Heart left ventricle (tissue), 16 donors: ENCODE measurements around the gene SHLD1. TPM values are rescaled to one million over a fixed set of nuclear protein-coding genes. Genes with fewer than 3 reads are reported as not detected.
A peak's percentile ranks its signal among the peaks of the same experiment; 100 is the strongest.

Source experiments
- ATAC-seq, 4 donors: fragments of 200-7000 bp; cut with Tn5 transposase; one replicate each; pipeline ENCODE4 v1.9.1; 2020 to 2022; ENCODE audit warnings: moderate library complexity in 4 of 4, mild to moderate bottlenecking in 3 of 4, moderate number of reproducible peaks in 1 of 4
- DNase-seq, 5 donors: peaks; one replicate each; pipeline ENCODE4 v3.0.0-alpha.2; 2020
- H3K27ac ChIP-seq, 12 donors: fragments of 200-600 bp; sonication (generic) in 4 of 12; one replicate each; pipeline versions ENCODE4 v1.5.0 to v1.8.0; 2016 to 2022; ENCODE audit warnings: mild to moderate bottlenecking in 2 of 12
- H3K27me3 ChIP-seq, 9 donors: fragments of 200-600 bp; sonication (generic) in 2 of 9; one replicate each; pipeline versions ENCODE4 v1.5.1 to v1.8.0; 2016 to 2022; ENCODE audit warnings: mild to moderate bottlenecking in 3 of 9
- H3K36me3 ChIP-seq, 9 donors: fragments of 200-600 bp; sonication (generic) in 2 of 9; one replicate each; pipeline versions ENCODE4 v1.5.0 to v1.8.0; 2018 to 2022; ENCODE audit warnings: mild to moderate bottlenecking in 2 of 9
- H3K4me1 ChIP-seq, 12 donors: fragments of 200-600 bp; sonication (generic) in 4 of 12; one replicate each; pipeline versions ENCODE4 v1.5.0 to v1.8.0; 2016 to 2022; ENCODE audit warnings: mild to moderate bottlenecking in 3 of 12
- H3K4me3 ChIP-seq, 12 donors: fragments of 200-600 bp; sonication (generic) in 4 of 12; one replicate each; pipeline versions ENCODE4 v1.5.0 to v1.8.0; 2017 to 2022; ENCODE audit warnings: mild to moderate bottlenecking in 9 of 12, moderate library complexity in 4 of 12
- H3K9me3 ChIP-seq, 12 donors: fragments of 200-600 bp; sonication (generic) in 4 of 12; one replicate each; pipeline versions ENCODE4 v1.5.0 to v1.8.0; 2016 to 2022; ENCODE audit warnings: mild to moderate bottlenecking in 1 of 12
- POLR2A ChIP-seq, 2 donors: fragments of 450-650 bp; IDR thresholded peaks; one replicate each; pipeline ENCODE4 v1.6.1; 2017; ENCODE audit warnings: antibody characterized with exemption in 2 of 2, mild to moderate bottlenecking in 2 of 2, moderate library complexity in 2 of 2
- WGBS, 4 donors: extraction: QIAGEN DNeasy Blood & Tissue Kit in 2 of 4; methylation state at CpG; one replicate each; pipeline versions ENCODE4 v1.1.5 to v1.1.7; 2013 to 2018; 5-methylcytosine and 5-hydroxymethylcytosine counted together
- intact Hi-C, 10 donors: fragments of 100-400 bp; cut with DNase I; formaldehyde crosslinking; loops; one replicate each; pipeline versions ENCODE4 v1.11.1 to v1.14.2; 2022
- polyA plus RNA-seq, 2 donors: library from polyadenylated mRNA; stranded (reverse); fragments of 200-250 nt; gene quantifications; one replicate each; pipeline ENCODE4 v1.2.3, GENCODE V29; 2013
- total RNA-seq, 9 donors: library from RNA; depleted of rRNA in 2 of 9; stranded (reverse); fragments of >200 nt in 2 of 9; fragmentation: NEBNext Ultra II Directional in 3 of 9; extraction: Animal tissue kit (Norgen Biotek cat#: 25700) in 3 of 9; gene quantifications; one replicate each; pipeline versions ENCODE4 v1.1.0 to v1.2.4, GENCODE V29; 2016 to 2023
- TF ChIP-seq, protein P1 (sequence below), 12 donors: fragments of 200-600 bp; sonication (generic) in 4 of 12; IDR thresholded peaks; one replicate each; pipeline versions ENCODE4 v1.5.0 to v1.8.0; 2018 to 2022; ENCODE audit warnings: antibody characterized with exemption in 12 of 12, mild to moderate bottlenecking in 5 of 12
- donor health status: ischemic (EF 13 %, LVEDD 7.1; RV severe dilation, severe dysfunction).
- donor health status: healthy with polysubstance abuse.
- donor health status: DM: no; HTN: yes; CAD: no.
- donor health status: DM: no; HTN: no; CAD: no.
- donor health status: ischemic (EF 25% LVEDD 6.9; RV normal size, moderate dysfunction).
- donor health status: ischemic (EF 25% LVEDD 5.7; RV mildly dilated, moderate dysfunction).
- donor health status: healthy.
- donor health status: DM: yes; HTN: yes; CAD: no.
- donor health status: ischemic (EF 35%, LVEDD 5.7; RV mildly dilated, moderate dysfunction).
- donor health status: nonischemic (EF 11% LVEDD 7.7; RV severe dilation, severe dysfunction).
- donor health status: DM: yes; HTN: yes; CAD: no.
- donor health status: PGD.
- donor health status: ischemic (EF 29% LVEDD 5.4; RV normal size, mild dysfunction).
- donor health status: nonischemic (EF 23%, LVEDD 6.1; RV moderate dilation, normal function).

SHLD1 gene
- total and polyA plus RNA-seq, 11 donors = 0.94 to 7.1 (median 5.6) TPM

GRCh38 chr20:5825130-5825719, 75.0 kb downstream of the SHLD1 start:
- WGBS, 4 donors = 51 to 58% (median 55%) methylated on average over 9 of the region's 9 CpGs
- Histone ChIP-seq H3K27me3 (no peaks in the 10 kb centered on the region), H3K36me3 (no peaks in the 10 kb centered on the region), H3K4me1 (peaks cover 0 to 39% (median 3%) of the 10 kb centered on the region in 12 donors), H3K9me3 (no peaks in the 10 kb centered on the region), H3K4me3 (no peak overlapping the region), H3K27ac (peak overlapping the region in 3 of 12 donors; percentile 6 to 38 (median 29))
- no peak for DNase-seq
- ATAC-seq = peak in 3 of 4 donors; percentile 37 to 62 (median 49)
- TF ChIP-seq, protein P1, sequence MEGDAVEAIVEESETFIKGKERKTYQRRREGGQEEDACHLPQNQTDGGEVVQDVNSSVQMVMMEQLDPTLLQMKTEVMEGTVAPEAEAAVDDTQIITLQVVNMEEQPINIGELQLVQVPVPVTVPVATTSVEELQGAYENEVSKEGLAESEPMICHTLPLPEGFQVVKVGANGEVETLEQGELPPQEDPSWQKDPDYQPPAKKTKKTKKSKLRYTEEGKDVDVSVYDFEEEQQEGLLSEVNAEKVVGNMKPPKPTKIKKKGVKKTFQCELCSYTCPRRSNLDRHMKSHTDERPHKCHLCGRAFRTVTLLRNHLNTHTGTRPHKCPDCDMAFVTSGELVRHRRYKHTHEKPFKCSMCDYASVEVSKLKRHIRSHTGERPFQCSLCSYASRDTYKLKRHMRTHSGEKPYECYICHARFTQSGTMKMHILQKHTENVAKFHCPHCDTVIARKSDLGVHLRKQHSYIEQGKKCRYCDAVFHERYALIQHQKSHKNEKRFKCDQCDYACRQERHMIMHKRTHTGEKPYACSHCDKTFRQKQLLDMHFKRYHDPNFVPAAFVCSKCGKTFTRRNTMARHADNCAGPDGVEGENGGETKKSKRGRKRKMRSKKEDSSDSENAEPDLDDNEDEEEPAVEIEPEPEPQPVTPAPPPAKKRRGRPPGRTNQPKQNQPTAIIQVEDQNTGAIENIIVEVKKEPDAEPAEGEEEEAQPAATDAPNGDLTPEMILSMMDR (IDR thresholded peaks at IDR 0.05) = peak in 5 of 12 donors; percentile 10 to 38 (median 18)
- TF ChIP-seq POLR2A (IDR thresholded peaks at IDR 0.05) = no peak
- intact Hi-C loops = loop anchor here in 2 of 10 donors (5.0 to 10.0 kb wide), 2 partner anchors 107 to 250 kb away; no protein-coding TSS in a partner anchor

- H3K4me1 ChIP-seq = peaks cover 0 to 41% (median 3%) of the 10 kb centered on the region in 12 donors
- H3K27me3 ChIP-seq = no peaks in the 10 kb centered on the region
- no peak overlapping the region for H3K4me3 ChIP-seq
- no peaks in the 10 kb centered on the region for H3K36me3 ChIP-seq
- peak overlapping the region in 4 of 12 donors; percentile 28 to 52 (median 36) for H3K27ac ChIP-seq
- peak; percentile 36 to 74 (median 63) for DNase-seq
- H3K9me3 ChIP-seq = no peaks in the 10 kb centered on the region
- TF ChIP-seq POLR2A (IDR thresholded peaks at IDR 0.05) = no peak
- TF ChIP-seq, protein P1 (IDR thresholded peaks at IDR 0.05) = no peak
- ATAC-seq = peak; percentile 74 to 92 (median 83)
- 69 to 79% (median 76%) methylated on average over 15 of the region's 15 CpGs for WGBS, 4 donors
- intact Hi-C loops = loop anchor here in 2 of 10 donors (5.0 to 10.0 kb wide), 2 partner anchors 105 to 248 kb away; no protein-coding TSS in a partner anchor
These were observed 77.1 kb downstream of the SHLD1 start for GRCh38 chr20:5827098-5827853.

DNA sequence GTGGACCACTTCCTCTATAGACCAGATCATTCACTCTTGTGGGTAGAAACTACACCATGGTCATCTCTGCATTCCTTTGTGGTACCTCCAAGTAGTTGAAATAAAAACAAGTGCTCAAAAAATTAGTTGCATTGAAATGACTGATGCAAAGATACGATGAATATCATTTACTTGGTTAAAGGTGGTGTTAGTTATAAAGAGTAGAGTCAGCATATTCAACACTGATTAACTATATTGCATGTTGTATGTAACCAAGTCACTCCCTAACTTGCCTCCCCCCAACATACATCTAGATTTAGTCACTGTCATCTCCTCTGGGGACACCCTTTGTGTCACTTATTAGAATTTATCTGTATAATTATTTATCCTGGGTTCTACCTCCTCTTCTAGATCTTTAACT, 77.7 kb downstream of the SHLD1 start:
- intact Hi-C loops = loop anchor here in 2 of 10 donors (5.0 to 10.0 kb wide), 2 partner anchors 104 to 247 kb away; no protein-coding TSS in a partner anchor
- H3K36me3 ChIP-seq = no peaks in the 10 kb centered on the region
- H3K27ac ChIP-seq = peak overlapping the region in 3 of 12 donors; percentile 28 to 38 (median 35)
- no peak for DNase-seq
- TF ChIP-seq, protein P1 (IDR thresholded peaks at IDR 0.05) = no peak
- TF ChIP-seq POLR2A (IDR thresholded peaks at IDR 0.05) = no peak
- peaks cover 0 to 41% (median 4%) of the 10 kb centered on the region in 12 donors for H3K4me1 ChIP-seq
- 91 to 99% (median 95%) methylated on average over 1 of the region's 1 CpG for WGBS, 4 donors
- H3K9me3 ChIP-seq = no peaks in the 10 kb centered on the region
- ATAC-seq = no peak
- H3K4me3 ChIP-seq = no peak overlapping the region
- no peaks in the 10 kb centered on the region for H3K27me3 ChIP-seq
